Gastroesophageal sphincter (tissue), 3 donors: ENCODE measurements around the gene DNAAF9.

Source experiments
- CTCF ChIP-seq, 4 experiments: fragments of 200-600 bp in 2 of 4; fragments of 450-650 bp in 2 of 4; sonication (generic) in 1 of 4; IDR thresholded peaks; one replicate each; pipeline ENCODE4 v1.5.1; 2017 to 2019; ENCODE audit warnings: antibody characterized with exemption in 4 of 4, mild to moderate bottlenecking in 2 of 4, moderate library complexity in 2 of 4
- EP300 ChIP-seq: sonication (generic); formaldehyde crosslinking; IDR thresholded peaks from one replicate; pipeline ENCODE4 v1.6.1; 2017; ENCODE audit warnings: antibody characterized with exemption, mild to moderate bottlenecking
- POLR2AphosphoS5 ChIP-seq: sonication (generic); formaldehyde crosslinking; IDR thresholded peaks from one replicate; pipeline ENCODE4 v1.6.1; 2017; ENCODE audit warnings: antibody characterized with exemption

- TF ChIP-seq CTCF (IDR thresholded peaks at IDR 0.05) (no peak), EP300 (no peak), POLR2AphosphoS5 (peak; percentile 44)
Measured at GRCh38 chr20:3407771-3408637, 535 bp upstream of the DNAAF9 start.
